GM23248 (cell line): ENCODE data around the gene ZNF580.

Experiments used
- EZH2 ChIP-seq: fragments of 200-600 bp; sonication (generic); IDR thresholded peaks from 2 replicates; pipeline ENCODE4 v1.6.1; 2018; ENCODE audit warnings: antibody characterized with exemption, mild to moderate bottlenecking; ENCODE audit not compliant: insufficient read depth, poor library complexity, severe bottlenecking
- EZH2phosphoT487 ChIP-seq: fragments of 200-600 bp; sonication (generic); IDR thresholded peaks from 2 replicates; pipeline ENCODE4 v1.6.1; 2018; ENCODE audit warnings: antibody characterized with exemption, moderate library complexity, mild to moderate bottlenecking, low read depth; ENCODE audit not compliant: insufficient read depth

GRCh38 chr19:55605637-55606470, 34.9 kb upstream of the ZNF580 start, which contains the start of gene ZNF865:
- TF ChIP-seq EZH2 (no peak), EZH2phosphoT487 (no peak)
